GM19239 (cell line): ENCODE data around the gene PLA2G1B.

Experiments used
- DNase-seq: peaks from one replicate; pipeline ENCODE4 v3.0.0; 2011; ENCODE audit warnings: low spot score; ENCODE audit not compliant: insufficient read length
- FAIRE-seq: peaks from 2 replicates; lab custom pipeline; 2011; peaks lifted over from hg19 to GRCh38; lab: Jason Lieb, UNC

PLA2G1B gene

DNA sequence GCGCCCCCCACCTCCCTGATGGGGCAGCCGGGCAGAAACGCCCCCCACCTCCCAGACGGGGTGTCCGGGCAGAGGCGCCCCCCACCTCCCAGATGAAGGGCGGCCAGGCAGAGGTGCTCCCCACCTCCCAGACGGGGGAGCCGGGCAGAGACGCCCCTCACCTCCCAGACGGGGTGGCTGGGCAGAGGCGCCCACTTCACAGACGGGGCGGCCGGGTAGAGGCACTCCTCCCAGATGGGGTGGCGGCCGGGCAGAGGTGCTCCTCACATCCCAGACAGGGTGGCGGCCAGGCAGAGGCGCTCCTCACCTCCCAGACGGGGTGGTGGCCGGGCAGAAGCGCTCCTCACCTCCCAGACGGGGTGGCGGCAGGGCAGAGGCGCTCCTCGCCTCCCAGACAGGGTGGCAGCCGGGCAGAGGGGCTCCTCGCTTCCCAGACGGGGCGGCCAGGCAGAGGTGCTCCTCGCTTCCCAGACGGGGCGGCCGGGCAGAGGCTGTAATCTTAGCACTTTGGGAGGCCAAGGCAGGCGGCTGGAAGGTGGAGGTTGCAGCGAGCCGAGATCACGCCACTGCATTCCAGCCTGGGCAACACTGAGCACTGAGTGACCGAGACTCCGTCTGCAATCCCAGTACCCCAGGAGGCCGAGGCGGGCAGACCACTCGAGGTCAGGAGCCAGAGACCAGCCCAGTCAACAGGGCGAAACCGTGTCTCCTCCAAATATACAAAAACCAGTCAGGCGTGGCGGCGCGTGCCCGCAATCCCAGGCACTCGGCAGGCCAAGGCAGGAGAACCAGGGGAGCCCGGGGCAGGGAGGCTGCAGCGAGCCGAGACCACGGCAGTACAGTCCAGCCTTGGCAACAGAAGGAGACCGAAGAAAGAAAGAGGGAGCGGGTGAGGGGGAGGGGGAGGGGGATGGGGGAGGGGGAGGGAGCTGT, 49.2 kb downstream of the PLA2G1B start:
- no peak for FAIRE-seq
- DNase-seq: no peak

DNA sequence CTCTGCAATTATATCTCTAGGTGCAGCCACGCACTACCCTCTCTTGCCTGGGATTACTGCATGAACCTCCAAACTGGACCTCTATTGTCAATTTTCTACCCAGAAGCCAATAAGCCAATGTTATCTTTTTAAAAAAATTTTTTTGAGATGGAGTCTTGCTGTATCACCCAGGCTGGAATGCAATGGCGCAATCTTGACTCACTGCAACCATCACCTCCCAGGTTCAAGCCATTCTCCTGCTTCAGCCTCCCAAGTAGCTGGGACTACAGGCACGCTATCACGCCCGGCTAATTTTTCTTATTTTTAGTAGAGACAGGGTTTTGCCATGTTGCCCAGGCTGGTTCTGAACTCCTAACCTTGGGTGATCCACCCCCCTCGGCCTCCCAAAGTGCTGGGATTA, 50.8 kb downstream of the PLA2G1B start:
- FAIRE-seq: no peak

More for the DNA sequence above, 50.8 kb downstream of the PLA2G1B start:
- no peak for DNase-seq
